HCT116 (cell line): Measurements from ENCODE around the gene PGRMC1. TPM values are rescaled to one million over a fixed set of nuclear protein-coding genes. Genes with fewer than 3 reads are reported as not detected.

ENCODE experiments used
- ATAC-seq: fragments of 200-7000 bp; cut with Tn5 transposase; 2 replicates; pipeline ENCODE4 v1.9.1; 2020; ENCODE audit warnings: mild to moderate bottlenecking, moderate library complexity
- BruUV-seq: library from RNA; stranded (reverse); fragments of 400-500 nt; replicated peaks from 2 replicates; lab custom pipeline; 2021; lab: Mats Ljungman, UMichigan
- CTCF ChIA-PET: fragments of 300-600 bp; sonication (Branson Sonifier 250); formaldehyde crosslinking; loops from one replicate; lab custom pipeline; 2021; ENCODE audit warnings: antibody characterized with exemption; lab: Charles Lee
- POLR2A ChIA-PET: fragments of 300-600, 350-600 bp; sonication (Branson Sonifier 250); formaldehyde crosslinking; loops from one replicate; lab custom pipeline; 2021; ENCODE audit warnings: antibody characterized with exemption; lab: Charles Lee
- RAD21 ChIA-PET, 2 experiments: fragments of 300-600 bp; sonication (Branson Sonifier 250); formaldehyde crosslinking; loops; one replicate each; lab custom pipeline; 2023; ENCODE audit warnings: low total read pairs in 2 of 2; ENCODE audit not compliant: uncharacterized antibody in 2 of 2, unreplicated experiment in 2 of 2, low non-redundant PET in 1 of 2; lab: Charles Lee
- DNase-seq: peaks from one replicate; pipeline ENCODE4 v3.0.0-alpha.2; 2010; ENCODE audit warnings: low read depth, low spot score
- H2AFZ ChIP-seq: fragments of 200-600 bp; shearing (Covaris generic), sonication (generic); 2 replicates; pipeline ENCODE4 v1.6.1; 2017; ENCODE audit warnings: low read depth, mixed run types, mixed read lengths, antibody characterized with exemption, low read length; ENCODE audit not compliant: poor library complexity, severe bottlenecking
- H3K27ac ChIP-seq: 2 replicates; pipeline ENCODE4 v1.5.1; 2012; ENCODE audit warnings: low read depth, low read length
- H3K27me3 ChIP-seq: fragments of 200-600 bp; sonication (generic); 2 replicates; pipeline ENCODE4 v1.6.1; 2016; ENCODE audit warnings: mixed run types, low read length, mixed read lengths; ENCODE audit not compliant: insufficient read depth
- H3K36me3 ChIP-seq, 2 experiments: fragments of 200-500 bp in 1 of 2; fragments of 200-600 bp in 1 of 2; sonication (Bioruptor generic) in 1 of 2; sonication (generic) in 1 of 2; 2 replicates each; pipeline versions ENCODE4 v1.5.1 to v1.6.1; 2014 to 2016; ENCODE audit warnings: low read length in 2 of 2, inconsistent platforms in 1 of 2, mixed read lengths in 1 of 2, mixed run types in 1 of 2; ENCODE audit not compliant: insufficient read depth in 2 of 2, control insufficient read depth in 1 of 2
- H3K4me1 ChIP-seq, 2 experiments: fragments of 200-600 bp in 1 of 2; sonication (generic) in 1 of 2; 2 replicates each; pipeline versions ENCODE4 v1.5.1 to v1.6.1; 2012 to 2017; ENCODE audit warnings: low read length in 2 of 2, inconsistent platforms in 1 of 2, mild to moderate bottlenecking in 1 of 2, mixed read lengths in 1 of 2, mixed run types in 1 of 2, moderate library complexity in 1 of 2; ENCODE audit not compliant: insufficient read depth in 2 of 2, control insufficient read depth in 1 of 2
- H3K4me2 ChIP-seq: fragments of 200-600 bp; sonication (generic); 2 replicates; pipeline ENCODE4 v1.6.1; 2017; ENCODE audit warnings: mixed run types, low read length, mixed read lengths
- H3K4me3 ChIP-seq, 2 experiments: fragments of 200-600 bp in 1 of 2; sonication (generic) in 1 of 2; replicated peaks in 1 of 2; 2 replicates each; pipeline ENCODE4 v1.5.1; 2011 to 2016; ENCODE audit warnings: low read length in 2 of 2, control low read depth in 1 of 2, low read depth in 1 of 2, mild to moderate bottlenecking in 1 of 2, mixed read lengths in 1 of 2, mixed run types in 1 of 2
- H3K79me2 ChIP-seq: fragments of 200-600 bp; sonication (generic); 2 replicates; pipeline ENCODE4 v1.6.1; 2017; ENCODE audit warnings: mild to moderate bottlenecking, mixed run types, low read length, moderate library complexity, mixed read lengths; ENCODE audit not compliant: insufficient read depth
- H3K9ac ChIP-seq: fragments of 200-600 bp; sonication (generic); 2 replicates; pipeline ENCODE4 v1.6.1; 2016; ENCODE audit warnings: low read length, mixed read lengths
- H3K9me2 ChIP-seq: fragments of 200-600 bp; sonication (generic), shearing (Covaris generic); 2 replicates; pipeline ENCODE4 v1.6.1; 2017; ENCODE audit warnings: mixed run types, mild to moderate bottlenecking, moderate library complexity; ENCODE audit not compliant: insufficient read depth
- H3K9me3 ChIP-seq, 2 experiments: fragments of 200-500 bp in 1 of 2; fragments of 200-600 bp in 1 of 2; sonication (Bioruptor generic) in 1 of 2; sonication (generic) in 1 of 2; 2 replicates each; pipeline ENCODE4 v1.6.1; 2014 to 2017; ENCODE audit warnings: low read length in 2 of 2, mixed read lengths in 2 of 2, inconsistent platforms in 1 of 2, low read depth in 1 of 2, mild to moderate bottlenecking in 1 of 2, mixed run types in 1 of 2, moderate library complexity in 1 of 2; ENCODE audit not compliant: control insufficient read depth in 1 of 2, insufficient read depth in 1 of 2
- H4K20me1 ChIP-seq: fragments of 200-600 bp; sonication (generic), shearing (Covaris generic); 2 replicates; pipeline ENCODE4 v1.6.1; 2017; ENCODE audit warnings: mixed run types, mild to moderate bottlenecking, moderate library complexity; ENCODE audit not compliant: insufficient read depth
- CTCF ChIP-seq, 3 experiments: fragments of 200-600 bp in 1 of 3; sonication (generic) in 1 of 3; IDR thresholded peaks in 2 of 3; conservative IDR thresholded peaks in 1 of 3; 2 replicates each; pipeline ENCODE4 v1.5.1; 2012 to 2017; ENCODE audit warnings: low read depth in 2 of 3, low read length in 2 of 3, antibody characterized with exemption in 1 of 3, borderline replicate concordance in 1 of 3, control low read depth in 1 of 3, mild to moderate bottlenecking in 1 of 3, mixed read lengths in 1 of 3, mixed run types in 1 of 3, moderate library complexity in 1 of 3; ENCODE audit not compliant: insufficient read depth in 1 of 3
- EGR1 ChIP-seq: IDR thresholded peaks from 2 replicates; pipeline ENCODE4 v1.6.1; 2012; ENCODE audit warnings: low read depth
- ELF1 ChIP-seq: IDR thresholded peaks from 2 replicates; pipeline ENCODE4 v1.6.1; 2012; ENCODE audit warnings: low read depth, borderline replicate concordance
- EZH2phosphoT487 ChIP-seq: fragments of 200-600 bp; IDR thresholded peaks from 2 replicates; pipeline ENCODE4 v1.6.1; 2018; ENCODE audit warnings: antibody characterized with exemption, borderline replicate concordance
- MAX ChIP-seq: IDR thresholded peaks from 2 replicates; pipeline ENCODE4 v1.6.1; 2012
- POLR2A ChIP-seq: IDR thresholded peaks from 2 replicates; pipeline ENCODE4 v1.7.0; 2011; ENCODE audit warnings: borderline replicate concordance; ENCODE audit not compliant: insufficient read depth, insufficient read length; ENCODE audit errors: extremely low read depth
- POLR2AphosphoS5 ChIP-seq: IDR thresholded peaks from 2 replicates; pipeline ENCODE4 v1.6.1; 2011; ENCODE audit warnings: mild to moderate bottlenecking, low read depth, low read length, moderate library complexity
- RAD21 ChIP-seq: IDR thresholded peaks from 2 replicates; pipeline ENCODE4 v1.6.1; 2012; ENCODE audit warnings: low read depth, mild to moderate bottlenecking
- TCF7L2 ChIP-seq: IDR thresholded peaks from 2 replicates; pipeline ENCODE4 v1.7.0; 2011; ENCODE audit warnings: borderline replicate concordance, inconsistent platforms; ENCODE audit not compliant: insufficient read depth, insufficient read length; ENCODE audit errors: extremely low read depth
- ZFX ChIP-seq: fragments of 450-650 bp; IDR thresholded peaks from 2 replicates; pipeline ENCODE4 v1.6.1; 2017
- intact Hi-C: fragments of 100-400 bp; cut with micrococcal nuclease; formaldehyde crosslinking; loops from 2 replicates; pipeline ENCODE4 v1.10.0; 2022
- total RNA-seq: library from RNA; stranded (reverse); gene quantifications from one replicate; pipeline ENCODE4 v1.2.1, GENCODE V29; 2021; ENCODE audit not compliant: unreplicated experiment

PGRMC1 gene
- total RNA-seq, 1 experiment from 2014 or later, result 81.6 TPM

GRCh38 chrX:119249891-119250290 lies 13.8 kb downstream of the PGRMC1 start (continued):
- TF ChIP-seq EZH2phosphoT487, result no peak
- no peak for TF ChIP-seq MAX
- TF ChIP-seq POLR2A, result no peak

- CTCF ChIA-PET, result no interaction called here
- Histone ChIP-seq H3K36me3 (no peaks in the 10 kb centered on the region), H3K9ac (no peak overlapping the region), H3K4me2 (no peak overlapping the region), H3K9me3 (no peaks in the 10 kb centered on the region), H3K4me3 (no peak overlapping the region), H3K9me2 (no peaks in the 10 kb centered on the region), H3K27ac (no peak overlapping the region), H2AFZ (no peak overlapping the region), H3K27me3 (no peaks in the 10 kb centered on the region), H3K4me1 (no peaks in the 10 kb centered on the region), H3K79me2 (no peaks in the 10 kb centered on the region), H4K20me1 (no peaks in the 10 kb centered on the region)
- TF ChIP-seq POLR2A (no peak), ELF1 (no peak), POLR2AphosphoS5 (no peak), ZFX (no peak), TCF7L2 (no peak), CTCF (IDR thresholded peaks at IDR 0.05 in 2 of 3, conservative IDR thresholded peaks at IDR 0.05 in 1 of 3; ENCODE audit: borderline replicate concordance in 1 of 3, insufficient read depth in 1 of 3, low read depth in 2 of 3, low read length in 2 of 3) (no peak), EGR1 (no peak), EZH2phosphoT487 (no peak), RAD21 (no peak)
- RAD21 ChIA-PET, result no interaction called here
- DNase-seq (no peak), ATAC-seq (no peak)
- BruUV-seq, result no TSS peak
- POLR2A ChIA-PET, result no interaction called here
- intact Hi-C loops, result no loop called here
Observed at GRCh38 chrX:119251386-119251785, 15.3 kb downstream of the PGRMC1 start.
